TTC549 (cell line): ENCODE results near the gene TESK2.

Experiments used
- FAIRE-seq: peaks from 2 replicates; lab custom pipeline; 2012; peaks lifted over from hg19 to GRCh38; lab: Jason Lieb, UNC

TESK2 gene

GRCh38 chr1:45299981-45300668 lies 190.8 kb downstream of the TESK2 start:
- peak; percentile 84 for FAIRE-seq

- no peak for FAIRE-seq
Observed at GRCh38 chr1:45299296-45299695, 191.7 kb downstream of the TESK2 start.

GRCh38 chr1:45297666-45298356 lies 193.2 kb downstream of the TESK2 start:
- FAIRE-seq, result no peak
